Karpas-422 (cell line): ENCODE measurements around the gene MLC1. TPM values are rescaled to one million over a fixed set of nuclear protein-coding genes. Genes with fewer than 3 reads are reported as not detected.

ENCODE experiments used
- DNase-seq: peaks from one replicate; pipeline ENCODE4 v3.0.0-alpha.2; 2015
- H2AFZ ChIP-seq: fragments of 200-600 bp; sonication (generic); 2 replicates; pipeline ENCODE4 v1.6.1; 2014; ENCODE audit warnings: antibody characterized with exemption, low read length, mixed read lengths
- H3K27ac ChIP-seq: fragments of 200-600 bp; sonication (generic); 2 replicates; pipeline ENCODE4 v1.5.1; 2014; ENCODE audit warnings: mild to moderate bottlenecking, low read length, moderate library complexity
- H3K27me3 ChIP-seq: fragments of 200-600 bp; sonication (generic); 2 replicates; pipeline ENCODE4 v1.6.1; 2014; ENCODE audit warnings: low read length, mixed read lengths
- H3K36me3 ChIP-seq: fragments of 200-600 bp; sonication (generic); 2 replicates; pipeline ENCODE4 v1.6.1; 2014; ENCODE audit warnings: low read length, mixed read lengths; ENCODE audit not compliant: insufficient read depth
- H3K4me1 ChIP-seq: fragments of 200-600 bp; sonication (generic); 2 replicates; pipeline ENCODE4 v1.6.1; 2014; ENCODE audit warnings: mild to moderate bottlenecking, low read length, mixed read lengths
- H3K4me2 ChIP-seq: fragments of 200-600 bp; sonication (generic); 2 replicates; pipeline ENCODE4 v1.6.1; 2014; ENCODE audit warnings: low read length, low read depth, mild to moderate bottlenecking; ENCODE audit not compliant: poor library complexity, severe bottlenecking
- H3K4me3 ChIP-seq: fragments of 200-600 bp; sonication (generic); 2 replicates; pipeline ENCODE4 v1.5.1; 2014; ENCODE audit warnings: mild to moderate bottlenecking, antibody characterized with exemption, low read length, mixed read lengths
- H3K79me2 ChIP-seq: fragments of 200-600 bp; sonication (generic); 2 replicates; pipeline ENCODE4 v1.6.1; 2014; ENCODE audit warnings: mild to moderate bottlenecking, low read length, mixed read lengths
- H3K9ac ChIP-seq: fragments of 200-600 bp; sonication (generic); 2 replicates; pipeline ENCODE4 v1.6.0; 2014; ENCODE audit warnings: low read length
- H3K9me2 ChIP-seq: fragments of 200-600 bp; sonication (generic), shearing (Covaris generic); replicated peaks from 2 replicates; pipeline ENCODE4 v1.6.0; 2014; ENCODE audit warnings: mild to moderate bottlenecking, low read length, moderate library complexity; ENCODE audit not compliant: insufficient read depth
- H3K9me3 ChIP-seq: fragments of 300-700, 200-600 bp; sonication (generic); 2 replicates; pipeline ENCODE4 v1.6.1; 2014; ENCODE audit warnings: low read length, mixed read lengths
- H4K20me1 ChIP-seq: fragments of 200-600 bp; sonication (generic); 2 replicates; pipeline ENCODE4 v1.6.1; 2014; ENCODE audit warnings: mild to moderate bottlenecking, antibody characterized with exemption, low read length, low read depth; ENCODE audit not compliant: insufficient read depth
- total RNA-seq: library from RNA; depleted of rRNA; stranded (reverse); fragments of >200 nt; shearing (Covaris generic); gene quantifications from 2 replicates; pipeline ENCODE4 v1.2.3, GENCODE V29; 2014; ENCODE audit warnings: low replicate concordance; rRNA removed

Gene MLC1
- not detected in 2 replicates for total RNA-seq

DNA sequence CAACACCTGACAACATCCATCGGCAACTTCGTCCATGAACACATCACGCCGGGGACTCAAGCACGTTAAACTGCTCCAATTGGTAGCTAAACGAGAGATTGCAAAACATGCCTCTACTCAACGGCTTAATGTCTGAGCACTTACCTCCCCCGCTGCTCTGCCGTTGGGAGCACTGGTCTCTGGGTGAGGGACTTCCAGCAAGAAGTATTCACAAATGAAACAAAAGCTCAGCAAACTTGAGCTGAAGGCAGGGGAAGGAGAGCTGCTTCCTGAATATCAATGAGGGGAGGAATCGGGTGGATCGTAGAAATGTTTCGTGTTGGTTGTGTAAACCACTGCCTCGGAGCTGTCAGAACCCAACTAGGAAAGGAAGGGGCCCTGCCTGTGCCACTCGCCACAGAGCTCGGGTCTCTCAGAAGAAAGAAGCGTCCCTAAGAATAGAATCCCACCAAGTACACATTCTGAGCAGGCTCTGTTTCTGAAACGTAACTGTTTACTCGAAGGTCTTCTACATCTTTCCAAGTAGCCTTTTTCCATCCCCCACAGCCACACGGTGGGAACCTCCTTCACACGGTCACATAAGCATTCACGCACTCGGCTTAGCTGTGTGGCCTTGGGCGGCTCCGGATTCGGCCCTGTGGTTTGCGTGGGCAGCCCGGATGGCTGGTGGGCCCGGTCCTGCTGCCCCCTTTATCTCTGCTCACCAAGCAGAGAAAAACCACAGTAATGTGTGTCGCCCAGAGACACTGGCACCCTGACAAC, at the start of gene MLC1:
Gene MLC1, minus strand, starts transcription at position 216 of the 762 bp plus-strand sequence. CDS start 524 bp downstream, outside the sequence.
- DNase-seq, result no peak
- Histone ChIP-seq H3K9me2 (no peaks in the 10 kb centered on the region), H3K36me3 (no peaks in the 10 kb centered on the region), H3K27ac (no peak within 1 kb of the TSS), H4K20me1 (no peaks in the 10 kb centered on the region), H3K4me2 (no peak within 1 kb of the TSS), H3K4me1 (no peaks in the 10 kb centered on the region), H3K79me2 (no peaks in the 10 kb centered on the region), H3K4me3 (no peak within 1 kb of the TSS), H3K27me3 (0 out of 2 replicates have a peak, but pooled peaks cover 2% of the 10 kb centered on the region), H3K9me3 (no peaks in the 10 kb centered on the region; the same call in 1 of the 2 replicates), H3K9ac (no peak within 1 kb of the TSS), H2AFZ (no peak within 1 kb of the TSS)

DNA sequence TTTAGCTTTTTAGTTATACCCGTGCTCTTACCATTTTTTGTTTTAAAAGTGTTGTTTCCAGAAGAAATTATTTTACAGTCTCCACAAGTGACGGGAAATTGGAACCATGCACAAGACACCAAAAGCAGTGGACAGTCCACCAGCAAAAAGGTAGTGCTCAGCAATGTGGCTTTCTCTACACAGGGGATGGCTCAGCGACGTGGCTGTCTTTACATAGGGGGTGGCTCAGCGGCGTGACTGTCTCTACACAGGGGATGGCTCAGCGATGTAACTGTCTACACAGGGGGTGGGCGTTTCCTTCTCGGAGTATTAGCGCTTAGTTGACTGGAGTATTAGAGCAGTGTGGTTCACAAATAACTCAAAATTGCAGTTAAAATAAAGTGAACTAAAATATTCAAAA, 49.3 kb upstream of the MLC1 start:
- H2AFZ ChIP-seq, result no peak overlapping the region
- no peaks in the 10 kb centered on the region for H3K79me2 ChIP-seq
- no peak overlapping the region for H3K27ac ChIP-seq
- H3K9ac ChIP-seq, result no peak overlapping the region
- H3K36me3 ChIP-seq, result no peaks in the 10 kb centered on the region
- H3K9me2 ChIP-seq, result no peaks in the 10 kb centered on the region
- no peaks in the 10 kb centered on the region for H3K9me3 ChIP-seq
- no peaks in the 10 kb centered on the region for H3K27me3 ChIP-seq
- no peaks in the 10 kb centered on the region for H4K20me1 ChIP-seq
- DNase-seq, result no peak
- H3K4me2 ChIP-seq, result no peak overlapping the region
- no peaks in the 10 kb centered on the region for H3K4me1 ChIP-seq
- H3K4me3 ChIP-seq, result no peak overlapping the region

DNA sequence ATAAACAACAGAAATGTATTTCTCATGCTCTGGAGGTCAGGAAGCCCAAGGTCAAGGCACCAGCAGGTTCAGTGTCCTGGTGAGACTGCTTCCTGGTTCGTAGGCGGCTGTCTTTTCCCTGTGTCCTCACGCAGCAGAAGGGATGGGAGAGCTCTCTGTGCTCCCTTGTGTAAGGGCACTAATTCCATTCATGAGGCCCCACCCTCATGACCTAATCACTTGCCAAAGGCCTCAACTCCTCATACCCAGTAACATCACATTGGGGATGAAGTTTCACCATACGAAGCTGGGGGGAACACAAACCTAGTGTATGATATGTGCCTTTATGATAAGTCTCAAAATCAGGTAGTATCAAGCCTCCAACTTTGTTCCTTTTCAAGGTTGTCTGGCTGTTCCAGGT, 46.7 kb upstream of the MLC1 start:
- Histone ChIP-seq H3K27me3 (no peaks in the 10 kb centered on the region), H3K9ac (no peak overlapping the region), H3K27ac (no peak overlapping the region), H3K4me2 (no peak overlapping the region), H2AFZ (no peak overlapping the region), H4K20me1 (no peaks in the 10 kb centered on the region), H3K4me1 (no peaks in the 10 kb centered on the region), H3K36me3 (no peaks in the 10 kb centered on the region), H3K9me2 (no peaks in the 10 kb centered on the region), H3K79me2 (no peaks in the 10 kb centered on the region), H3K9me3 (no peaks in the 10 kb centered on the region), H3K4me3 (no peak overlapping the region)
- no peak for DNase-seq

DNA sequence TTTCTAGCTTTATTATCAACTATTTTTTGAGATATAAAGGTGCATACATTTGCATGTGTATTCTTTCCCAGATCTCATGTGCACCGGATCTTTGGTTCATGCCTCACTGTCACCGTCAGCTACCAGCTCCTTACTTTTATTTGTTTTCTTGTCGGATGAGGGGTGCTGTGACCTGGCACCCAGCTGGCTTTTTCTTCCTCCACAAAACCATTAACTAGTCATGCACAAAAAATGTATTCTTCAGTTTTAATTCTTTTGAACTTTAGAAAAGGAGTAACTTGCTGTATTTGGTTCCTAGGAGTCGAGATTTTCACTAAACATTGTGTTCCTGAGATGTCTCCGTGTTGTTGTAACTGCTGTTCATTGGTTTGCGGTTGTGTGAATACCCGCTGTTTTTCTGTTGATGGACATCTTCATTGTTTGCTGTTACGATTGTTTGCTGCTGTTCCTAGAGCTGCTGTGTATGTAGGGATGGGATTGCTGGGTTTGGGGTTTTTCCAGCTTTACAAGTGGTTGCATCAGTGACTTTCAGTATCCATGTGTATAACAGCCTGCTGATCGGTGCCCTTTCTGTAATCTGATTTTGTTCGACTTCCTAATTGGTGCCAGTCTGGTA, 44.0 kb upstream of the MLC1 start:
- DNase-seq, result no peak
- H3K4me1 ChIP-seq, result no peaks in the 10 kb centered on the region
- no peak overlapping the region for H3K9ac ChIP-seq
- H3K27ac ChIP-seq, result no peak overlapping the region
- H3K4me3 ChIP-seq, result no peak overlapping the region
- no peaks in the 10 kb centered on the region for H3K36me3 ChIP-seq
- no peaks in the 10 kb centered on the region for H3K9me3 ChIP-seq
- H3K4me2 ChIP-seq, result no peak overlapping the region
- H4K20me1 ChIP-seq, result no peaks in the 10 kb centered on the region
- no peaks in the 10 kb centered on the region for H3K79me2 ChIP-seq
- no peaks in the 10 kb centered on the region for H3K27me3 ChIP-seq
- H2AFZ ChIP-seq, result no peak overlapping the region
- H3K9me2 ChIP-seq, result no peaks in the 10 kb centered on the region

- H3K4me3 ChIP-seq, result no peak overlapping the region
Measured at GRCh38 chr22:50125029-50125428, 39.8 kb upstream of the MLC1 start.

DNA sequence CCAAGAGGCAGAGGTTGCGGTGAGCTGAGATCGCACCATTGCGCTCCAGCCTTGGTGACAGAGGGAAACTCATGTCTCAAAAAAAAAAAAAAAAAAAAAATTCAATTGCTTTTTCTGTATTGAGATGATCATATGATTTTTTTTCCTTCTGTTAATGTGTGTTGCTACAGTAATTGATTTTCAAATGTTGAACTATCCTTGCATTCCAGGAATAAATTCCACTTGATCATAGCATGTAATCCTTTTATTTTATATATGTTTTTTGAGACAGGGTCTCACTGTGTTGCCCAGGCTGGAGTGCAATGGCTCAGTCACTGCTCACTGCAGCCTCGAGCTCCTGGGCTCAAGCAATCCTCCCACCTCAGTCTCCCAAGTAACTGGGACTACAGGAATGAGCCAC, 37.9 kb upstream of the MLC1 start:
- Histone ChIP-seq H3K9me2 (no peaks in the 10 kb centered on the region), H3K36me3 (no peaks in the 10 kb centered on the region), H3K27me3 (peaks cover 2% of the 10 kb centered on the region; the same call in 1 of the 2 replicates), H3K4me3 (no peak overlapping the region), H3K27ac (no peak overlapping the region), H3K4me2 (no peak overlapping the region), H3K9me3 (no peaks in the 10 kb centered on the region), H3K9ac (no peak overlapping the region), H3K79me2 (no peaks in the 10 kb centered on the region), H3K4me1 (no peaks in the 10 kb centered on the region), H4K20me1 (no peaks in the 10 kb centered on the region), H2AFZ (no peak overlapping the region)
- no peak for DNase-seq

More at GRCh38 chr22:50125029-50125428, 39.8 kb upstream of the MLC1 start:
- Histone ChIP-seq H3K9ac (no peak overlapping the region), H3K79me2 (no peaks in the 10 kb centered on the region), H3K9me3 (no peaks in the 10 kb centered on the region), H4K20me1 (no peaks in the 10 kb centered on the region), H3K9me2 (no peaks in the 10 kb centered on the region), H3K27ac (no peak overlapping the region), H3K4me2 (no peak overlapping the region), H3K4me1 (no peaks in the 10 kb centered on the region), H2AFZ (no peak overlapping the region), H3K27me3 (no peaks in the 10 kb centered on the region), H3K36me3 (no peaks in the 10 kb centered on the region)
- DNase-seq, result no peak

DNA sequence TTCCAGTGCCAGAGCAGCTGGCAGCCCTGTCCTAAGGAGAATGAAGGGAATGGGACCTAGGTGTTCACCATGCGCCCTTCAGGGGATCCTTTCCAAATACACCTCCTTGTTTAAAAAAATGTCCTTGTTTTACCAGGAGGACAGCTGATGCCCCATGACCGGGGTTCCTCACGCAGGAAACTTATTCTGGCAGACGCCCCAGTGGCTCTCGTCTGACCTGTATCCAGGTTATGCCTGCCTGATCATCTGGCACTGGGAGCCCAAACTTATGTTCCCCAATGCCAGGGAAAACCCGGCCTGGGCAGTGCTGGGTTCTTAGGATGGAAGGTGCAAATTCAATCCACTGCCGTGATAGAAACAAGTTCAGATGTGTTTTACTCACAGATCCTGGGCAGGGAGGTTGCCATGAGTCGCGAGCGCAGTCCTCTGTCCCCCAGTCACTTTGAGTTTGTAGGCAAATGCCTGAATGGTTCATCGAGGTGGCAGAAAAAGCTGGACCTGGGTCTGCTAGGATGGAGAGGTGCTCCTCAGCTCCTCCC, 36.0 kb upstream of the MLC1 start:
- DNase-seq, result no peak
- Histone ChIP-seq H3K9me3 (no peaks in the 10 kb centered on the region), H3K9me2 (no peaks in the 10 kb centered on the region), H3K27ac (no peak overlapping the region), H3K36me3 (no peaks in the 10 kb centered on the region), H3K4me3 (no peak overlapping the region), H3K79me2 (no peaks in the 10 kb centered on the region), H2AFZ (no peak overlapping the region), H4K20me1 (no peaks in the 10 kb centered on the region), H3K4me1 (no peaks in the 10 kb centered on the region), H3K27me3 (peaks cover 2% of the 10 kb centered on the region; the same call in 1 of the 2 replicates), H3K9ac (no peak overlapping the region), H3K4me2 (no peak overlapping the region)

DNA sequence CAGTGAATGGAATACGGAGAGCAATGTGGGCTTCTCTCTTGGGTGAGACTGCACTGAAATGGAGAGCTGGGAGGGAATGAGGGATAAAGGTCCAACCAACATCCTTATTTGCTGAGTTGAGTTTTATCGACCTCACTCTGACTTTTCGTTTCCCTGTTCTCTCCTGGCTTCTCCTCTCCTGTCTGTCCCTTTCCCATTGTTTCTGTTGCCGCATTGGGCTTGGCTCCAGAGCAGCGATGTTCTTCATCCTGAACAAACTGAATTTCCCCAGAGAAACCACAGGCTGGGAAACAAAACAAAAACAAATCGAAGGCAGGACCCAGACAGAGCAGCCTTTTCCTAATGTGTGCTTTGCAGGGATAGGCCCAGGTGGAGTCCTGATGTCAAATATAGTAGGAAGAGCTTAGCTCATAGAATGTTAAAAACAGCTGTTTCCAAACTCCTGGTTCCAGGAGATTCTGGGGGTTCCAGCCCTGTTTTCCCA, 34.6 kb upstream of the MLC1 start:
- no peak overlapping the region for H3K9ac ChIP-seq
- no peak overlapping the region for H2AFZ ChIP-seq
- H3K4me3 ChIP-seq, result no peak overlapping the region
- no peaks in the 10 kb centered on the region for H3K79me2 ChIP-seq
- H3K27ac ChIP-seq, result no peak overlapping the region
- H4K20me1 ChIP-seq, result no peaks in the 10 kb centered on the region
- no peaks in the 10 kb centered on the region for H3K9me2 ChIP-seq
- no peaks in the 10 kb centered on the region for H3K9me3 ChIP-seq
- H3K4me1 ChIP-seq, result no peaks in the 10 kb centered on the region
- H3K27me3 ChIP-seq, result peaks cover 2% of the 10 kb centered on the region; the same call in 1 of the 2 replicates
- H3K36me3 ChIP-seq, result no peaks in the 10 kb centered on the region
- DNase-seq, result no peak
- no peak overlapping the region for H3K4me2 ChIP-seq
